Measurements from ENCODE around the gene SLC19A1.

GRCh38 chr21:45577801-45578175 is 35.5 kb upstream of the SLC19A1 start:
- TF ChIP-seq, protein P1, sequence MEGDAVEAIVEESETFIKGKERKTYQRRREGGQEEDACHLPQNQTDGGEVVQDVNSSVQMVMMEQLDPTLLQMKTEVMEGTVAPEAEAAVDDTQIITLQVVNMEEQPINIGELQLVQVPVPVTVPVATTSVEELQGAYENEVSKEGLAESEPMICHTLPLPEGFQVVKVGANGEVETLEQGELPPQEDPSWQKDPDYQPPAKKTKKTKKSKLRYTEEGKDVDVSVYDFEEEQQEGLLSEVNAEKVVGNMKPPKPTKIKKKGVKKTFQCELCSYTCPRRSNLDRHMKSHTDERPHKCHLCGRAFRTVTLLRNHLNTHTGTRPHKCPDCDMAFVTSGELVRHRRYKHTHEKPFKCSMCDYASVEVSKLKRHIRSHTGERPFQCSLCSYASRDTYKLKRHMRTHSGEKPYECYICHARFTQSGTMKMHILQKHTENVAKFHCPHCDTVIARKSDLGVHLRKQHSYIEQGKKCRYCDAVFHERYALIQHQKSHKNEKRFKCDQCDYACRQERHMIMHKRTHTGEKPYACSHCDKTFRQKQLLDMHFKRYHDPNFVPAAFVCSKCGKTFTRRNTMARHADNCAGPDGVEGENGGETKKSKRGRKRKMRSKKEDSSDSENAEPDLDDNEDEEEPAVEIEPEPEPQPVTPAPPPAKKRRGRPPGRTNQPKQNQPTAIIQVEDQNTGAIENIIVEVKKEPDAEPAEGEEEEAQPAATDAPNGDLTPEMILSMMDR (IDR thresholded peaks at IDR 0.05), result no peak
- TF ChIP-seq EZH2phosphoT487 (IDR thresholded peaks at IDR 0.05; ENCODE audit: borderline replicate concordance, low read depth) (no peak), EP300 (IDR thresholded peaks at IDR 0.05; ENCODE audit: borderline replicate concordance in 1 of 2, low read depth in 1 of 2, low read length in 1 of 2) (no peak), SIN3A (IDR thresholded peaks at IDR 0.05; ENCODE audit: borderline replicate concordance, low read depth, low read length) (no peak), POLR2AphosphoS5 (IDR thresholded peaks at IDR 0.05; ENCODE audit: low read depth, low read length) (no peak), MXI1 (IDR thresholded peaks at IDR 0.05; ENCODE audit: low read depth, low read length) (no peak), JUND (IDR thresholded peaks at IDR 0.05) (no peak), FOXJ3 (CRISPR knock-in tag; IDR thresholded peaks at IDR 0.05) (no peak)
- TF ChIP-seq, protein P2, sequence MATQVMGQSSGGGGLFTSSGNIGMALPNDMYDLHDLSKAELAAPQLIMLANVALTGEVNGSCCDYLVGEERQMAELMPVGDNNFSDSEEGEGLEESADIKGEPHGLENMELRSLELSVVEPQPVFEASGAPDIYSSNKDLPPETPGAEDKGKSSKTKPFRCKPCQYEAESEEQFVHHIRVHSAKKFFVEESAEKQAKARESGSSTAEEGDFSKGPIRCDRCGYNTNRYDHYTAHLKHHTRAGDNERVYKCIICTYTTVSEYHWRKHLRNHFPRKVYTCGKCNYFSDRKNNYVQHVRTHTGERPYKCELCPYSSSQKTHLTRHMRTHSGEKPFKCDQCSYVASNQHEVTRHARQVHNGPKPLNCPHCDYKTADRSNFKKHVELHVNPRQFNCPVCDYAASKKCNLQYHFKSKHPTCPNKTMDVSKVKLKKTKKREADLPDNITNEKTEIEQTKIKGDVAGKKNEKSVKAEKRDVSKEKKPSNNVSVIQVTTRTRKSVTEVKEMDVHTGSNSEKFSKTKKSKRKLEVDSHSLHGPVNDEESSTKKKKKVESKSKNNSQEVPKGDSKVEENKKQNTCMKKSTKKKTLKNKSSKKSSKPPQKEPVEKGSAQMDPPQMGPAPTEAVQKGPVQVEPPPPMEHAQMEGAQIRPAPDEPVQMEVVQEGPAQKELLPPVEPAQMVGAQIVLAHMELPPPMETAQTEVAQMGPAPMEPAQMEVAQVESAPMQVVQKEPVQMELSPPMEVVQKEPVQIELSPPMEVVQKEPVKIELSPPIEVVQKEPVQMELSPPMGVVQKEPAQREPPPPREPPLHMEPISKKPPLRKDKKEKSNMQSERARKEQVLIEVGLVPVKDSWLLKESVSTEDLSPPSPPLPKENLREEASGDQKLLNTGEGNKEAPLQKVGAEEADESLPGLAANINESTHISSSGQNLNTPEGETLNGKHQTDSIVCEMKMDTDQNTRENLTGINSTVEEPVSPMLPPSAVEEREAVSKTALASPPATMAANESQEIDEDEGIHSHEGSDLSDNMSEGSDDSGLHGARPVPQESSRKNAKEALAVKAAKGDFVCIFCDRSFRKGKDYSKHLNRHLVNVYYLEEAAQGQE (IDR thresholded peaks at IDR 0.05; ENCODE audit: low read depth, low read length), result no peak

All from SK-N-SH (cell line).